Measurements from ENCODE around the gene SNX24.

DNA sequence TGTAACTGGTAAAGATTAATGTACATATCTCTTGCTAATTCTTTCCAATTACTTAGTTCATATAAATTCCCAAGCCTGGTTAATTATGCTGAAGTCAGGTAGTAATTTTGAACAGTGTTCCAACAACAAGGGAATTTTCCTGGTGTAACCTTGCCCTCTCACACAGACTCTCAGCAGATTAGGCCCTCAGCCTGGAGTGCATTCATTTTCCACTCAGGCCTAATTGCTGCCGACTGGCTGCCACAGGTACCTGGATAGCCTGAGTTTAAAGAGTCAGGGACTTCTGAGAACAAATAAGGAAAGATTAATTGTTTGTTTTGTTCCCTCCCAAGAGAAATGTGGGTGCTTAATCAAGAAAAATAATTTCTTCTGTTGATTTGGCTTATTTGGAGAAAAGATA, 119.7 kb downstream of the SNX24 start:
- no peak for TF ChIP-seq POLR2A (IDR thresholded peaks at IDR 0.05)
- TF ChIP-seq, protein P1, sequence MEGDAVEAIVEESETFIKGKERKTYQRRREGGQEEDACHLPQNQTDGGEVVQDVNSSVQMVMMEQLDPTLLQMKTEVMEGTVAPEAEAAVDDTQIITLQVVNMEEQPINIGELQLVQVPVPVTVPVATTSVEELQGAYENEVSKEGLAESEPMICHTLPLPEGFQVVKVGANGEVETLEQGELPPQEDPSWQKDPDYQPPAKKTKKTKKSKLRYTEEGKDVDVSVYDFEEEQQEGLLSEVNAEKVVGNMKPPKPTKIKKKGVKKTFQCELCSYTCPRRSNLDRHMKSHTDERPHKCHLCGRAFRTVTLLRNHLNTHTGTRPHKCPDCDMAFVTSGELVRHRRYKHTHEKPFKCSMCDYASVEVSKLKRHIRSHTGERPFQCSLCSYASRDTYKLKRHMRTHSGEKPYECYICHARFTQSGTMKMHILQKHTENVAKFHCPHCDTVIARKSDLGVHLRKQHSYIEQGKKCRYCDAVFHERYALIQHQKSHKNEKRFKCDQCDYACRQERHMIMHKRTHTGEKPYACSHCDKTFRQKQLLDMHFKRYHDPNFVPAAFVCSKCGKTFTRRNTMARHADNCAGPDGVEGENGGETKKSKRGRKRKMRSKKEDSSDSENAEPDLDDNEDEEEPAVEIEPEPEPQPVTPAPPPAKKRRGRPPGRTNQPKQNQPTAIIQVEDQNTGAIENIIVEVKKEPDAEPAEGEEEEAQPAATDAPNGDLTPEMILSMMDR (IDR thresholded peaks at IDR 0.05) = no peak
